Kidney (tissue), 14 donors: Measurements from ENCODE around the gene RIOK1. TPM values are rescaled to one million over a fixed set of nuclear protein-coding genes. Genes with fewer than 3 reads are reported as not detected.

Experiments used
- DNase-seq, 5 donors: peaks; one replicate each; pipeline ENCODE4 v3.0.0-alpha.2; 2013 to 2020
- FAIRE-seq: peaks from 2 replicates; lab custom pipeline; 2012; peaks lifted over from hg19 to GRCh38; lab: Jason Lieb, UNC
- H3K27ac ChIP-seq, 2 donors: one replicate each; pipeline ENCODE4 v1.7.0; 2013; ENCODE audit warnings: low read depth in 2 of 2, low read length in 2 of 2, inconsistent platforms in 1 of 2
- H3K27me3 ChIP-seq: one replicate; pipeline ENCODE4 v1.7.1; 2013; ENCODE audit warnings: low read length, inconsistent platforms; ENCODE audit not compliant: control insufficient read depth, insufficient read depth
- H3K36me3 ChIP-seq, 3 donors: one replicate each; pipeline versions ENCODE4 v1.7.0 to v1.7.1; 2013; ENCODE audit warnings: low read length in 3 of 3, control low read depth in 1 of 3, inconsistent platforms in 1 of 3; ENCODE audit not compliant: insufficient read depth in 3 of 3, control insufficient read depth in 2 of 3
- H3K4me1 ChIP-seq, 3 donors: one replicate each; pipeline versions ENCODE4 v1.7.0 to v1.7.1; 2013; ENCODE audit warnings: low read length in 3 of 3, inconsistent platforms in 1 of 3, low read depth in 1 of 3; ENCODE audit not compliant: control insufficient read depth in 2 of 3, insufficient read depth in 2 of 3
- H3K4me3 ChIP-seq, 3 donors: one replicate each; pipeline versions ENCODE4 v1.7.0 to v1.8.1; 2013; ENCODE audit warnings: low read length in 3 of 3, control low read depth in 1 of 3, inconsistent platforms in 1 of 3
- H3K9ac ChIP-seq, 3 donors: one replicate each; pipeline versions ENCODE4 v1.7.0 to v1.7.1; 2013; ENCODE audit warnings: low read length in 3 of 3, control low read depth in 1 of 3, inconsistent platforms in 1 of 3
- H3K9me3 ChIP-seq, 3 donors: one replicate each; pipeline versions ENCODE4 v1.7.0 to v1.7.1; 2013; ENCODE audit warnings: low read length in 3 of 3, control low read depth in 1 of 3, inconsistent platforms in 1 of 3; ENCODE audit not compliant: control insufficient read depth in 2 of 3, insufficient read depth in 1 of 3
- intact Hi-C: fragments of 100-400 bp; cut with DNase I; formaldehyde crosslinking; loops from one replicate; pipeline ENCODE4 v1.11.1; 2022
- polyA plus RNA-seq: library from polyadenylated mRNA; stranded (reverse); fragments of 350-450 nt; fragmentation: Illumina TruSeq; extraction: RNeasy Lipid Tissue Mini Kit (QIAGEN cat#74804); gene quantifications from one replicate; pipeline ENCODE4 v1.2.3, GENCODE V29; 2014; ENCODE audit warnings: low read depth, low replicate concordance; ENCODE audit not compliant: insufficient read depth
- total RNA-seq: library from RNA; stranded (reverse); fragmentation: NEBNext Ultra II Directional; extraction: Animal tissue kit (Norgen Biotek cat#: 25700); gene quantifications from one replicate; pipeline ENCODE4 v1.2.1, GENCODE V29; 2021
- TF ChIP-seq, protein P1 (sequence below): IDR thresholded peaks from 3 replicates; pipeline ENCODE4 v1.5.1; 2012; ENCODE audit warnings: mild to moderate bottlenecking, moderate library complexity, borderline replicate concordance; ENCODE audit not compliant: insufficient read depth; ENCODE audit errors: extremely low read depth
- donor health status: control.
- donor health status: control.
- donor health status: control.
- donor health status: control.
- donor health status: control.
- donor health status: DM: yes; HTN: yes; CAD: no.
- donor health status: Normal renal cell carcinoma (clear cell type).

RIOK1 gene
- total and polyA plus RNA-seq, 2 donors from 2014 or later, result 8.5 to 19.8 TPM

DNA sequence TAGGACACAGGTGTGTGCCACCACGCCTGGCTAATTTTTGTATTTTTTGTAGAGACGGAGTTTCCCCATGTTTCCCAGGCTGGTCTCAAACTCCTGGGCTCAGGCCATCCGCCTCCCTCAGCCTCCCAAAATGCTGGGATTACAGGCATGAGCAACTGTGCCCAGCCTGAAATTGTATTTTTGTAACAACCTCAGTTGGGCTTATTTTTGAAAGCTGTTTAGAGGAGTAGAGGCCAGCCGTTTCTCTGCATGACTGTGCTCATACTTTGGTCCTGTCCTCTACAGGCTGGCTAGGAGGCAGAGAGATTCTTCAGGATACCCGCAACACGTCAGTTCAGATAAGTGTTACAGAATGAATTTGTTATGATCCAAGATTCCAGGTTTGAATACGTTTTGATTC, 22.2 kb upstream of the RIOK1 start:
- H3K9ac ChIP-seq, result no peak overlapping the region
- FAIRE-seq, result no peak
- no peak overlapping the region for H3K4me3 ChIP-seq
- no peaks in the 10 kb centered on the region for H3K36me3 ChIP-seq
- no peak for DNase-seq
- H3K9me3 ChIP-seq, result no peaks in the 10 kb centered on the region
- no peaks in the 10 kb centered on the region for H3K27me3 ChIP-seq
- intact Hi-C loops, result no loop called here
- TF ChIP-seq, protein P1, sequence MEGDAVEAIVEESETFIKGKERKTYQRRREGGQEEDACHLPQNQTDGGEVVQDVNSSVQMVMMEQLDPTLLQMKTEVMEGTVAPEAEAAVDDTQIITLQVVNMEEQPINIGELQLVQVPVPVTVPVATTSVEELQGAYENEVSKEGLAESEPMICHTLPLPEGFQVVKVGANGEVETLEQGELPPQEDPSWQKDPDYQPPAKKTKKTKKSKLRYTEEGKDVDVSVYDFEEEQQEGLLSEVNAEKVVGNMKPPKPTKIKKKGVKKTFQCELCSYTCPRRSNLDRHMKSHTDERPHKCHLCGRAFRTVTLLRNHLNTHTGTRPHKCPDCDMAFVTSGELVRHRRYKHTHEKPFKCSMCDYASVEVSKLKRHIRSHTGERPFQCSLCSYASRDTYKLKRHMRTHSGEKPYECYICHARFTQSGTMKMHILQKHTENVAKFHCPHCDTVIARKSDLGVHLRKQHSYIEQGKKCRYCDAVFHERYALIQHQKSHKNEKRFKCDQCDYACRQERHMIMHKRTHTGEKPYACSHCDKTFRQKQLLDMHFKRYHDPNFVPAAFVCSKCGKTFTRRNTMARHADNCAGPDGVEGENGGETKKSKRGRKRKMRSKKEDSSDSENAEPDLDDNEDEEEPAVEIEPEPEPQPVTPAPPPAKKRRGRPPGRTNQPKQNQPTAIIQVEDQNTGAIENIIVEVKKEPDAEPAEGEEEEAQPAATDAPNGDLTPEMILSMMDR, result no peak
- no peak overlapping the region for H3K27ac ChIP-seq
- no peaks in the 10 kb centered on the region for H3K4me1 ChIP-seq

DNA sequence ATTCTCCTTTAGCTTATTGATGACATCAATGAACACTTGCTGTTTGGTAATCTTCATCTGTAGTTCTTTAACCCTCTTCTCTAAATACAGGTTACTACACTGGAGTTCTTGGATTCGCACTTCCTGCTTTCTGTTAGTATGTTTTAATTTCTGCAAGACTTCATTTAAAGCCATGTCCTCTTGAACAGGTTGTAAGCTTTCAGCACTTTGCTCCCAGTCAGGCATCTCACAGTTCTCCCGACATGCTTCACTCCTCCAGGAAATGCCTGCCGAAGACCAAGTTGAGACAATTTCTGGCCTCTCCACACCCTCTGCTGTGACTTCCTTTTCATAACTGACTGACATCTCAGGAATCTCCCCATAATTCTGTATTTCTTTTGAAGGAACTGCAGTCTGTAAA, 15.9 kb upstream of the RIOK1 start:
- no peak overlapping the region for H3K9ac ChIP-seq
- no peaks in the 10 kb centered on the region for H3K4me1 ChIP-seq
- no peaks in the 10 kb centered on the region for H3K9me3 ChIP-seq
- no peak overlapping the region for H3K27ac ChIP-seq
- intact Hi-C loops, result no loop called here
- no peak overlapping the region for H3K4me3 ChIP-seq
- TF ChIP-seq, protein P1, result no peak
- H3K36me3 ChIP-seq, result no peaks in the 10 kb centered on the region
- FAIRE-seq (no peak), DNase-seq (no peak)
- no peaks in the 10 kb centered on the region for H3K27me3 ChIP-seq

DNA sequence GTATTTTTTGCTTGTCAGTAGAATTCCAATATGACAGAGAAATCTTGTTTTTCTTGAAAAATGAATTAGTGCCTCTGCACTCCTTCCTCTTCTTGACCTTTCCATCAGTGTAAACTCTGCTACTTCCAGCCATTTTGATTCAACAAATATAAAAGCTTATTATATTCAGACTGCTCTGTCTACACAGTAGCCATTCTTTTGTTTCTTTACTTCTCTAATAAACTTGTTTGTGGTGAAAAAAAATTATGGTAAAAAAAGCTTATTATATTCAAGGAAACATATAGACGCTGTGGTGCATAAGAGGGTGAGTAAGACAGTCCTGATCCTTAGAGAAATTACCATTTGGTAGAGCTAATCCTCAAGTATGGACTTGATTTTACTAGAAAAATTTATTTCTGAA, 11.6 kb upstream of the RIOK1 start:
- intact Hi-C loops, result no loop called here
- TF ChIP-seq, protein P1, result no peak
- no peak for FAIRE-seq

DNA sequence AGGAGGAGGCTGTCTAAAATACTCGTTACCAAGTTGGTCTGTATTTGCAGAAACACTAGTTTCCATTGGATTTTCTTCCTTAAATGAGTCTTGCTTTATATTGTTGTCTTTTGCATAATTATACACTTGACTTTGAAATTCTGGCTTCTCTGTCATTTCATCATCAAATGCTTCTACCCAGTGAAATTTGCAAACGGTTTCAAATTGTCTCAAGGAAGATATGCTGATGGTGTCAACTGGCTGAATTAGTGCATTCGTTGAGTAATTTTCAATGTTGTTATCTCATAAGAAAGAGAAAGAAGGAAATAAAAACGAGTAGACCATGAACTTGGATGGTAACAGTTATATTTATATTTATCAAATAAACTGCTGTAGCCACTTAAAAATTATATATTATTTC, 10.9 kb upstream of the RIOK1 start:
- intact Hi-C loops, result no loop called here
- DNase-seq, result no peak
- Histone ChIP-seq H3K27me3 (no peaks in the 10 kb centered on the region), H3K4me3 (no peak overlapping the region), H3K36me3 (no peaks in the 10 kb centered on the region), H3K27ac (no peak overlapping the region), H3K9ac (no peak overlapping the region), H3K9me3 (no peaks in the 10 kb centered on the region), H3K4me1 (no peaks in the 10 kb centered on the region)
- TF ChIP-seq, protein P1, result no peak
- no peak for FAIRE-seq

More for the DNA sequence above, 11.6 kb upstream of the RIOK1 start:
- no peak overlapping the region for H3K27ac ChIP-seq
- H3K9ac ChIP-seq, result no peak overlapping the region
- no peak for DNase-seq
- no peak overlapping the region for H3K4me3 ChIP-seq
- H3K27me3 ChIP-seq, result no peaks in the 10 kb centered on the region
- H3K4me1 ChIP-seq, result no peaks in the 10 kb centered on the region
- no peaks in the 10 kb centered on the region for H3K36me3 ChIP-seq
- H3K9me3 ChIP-seq, result no peaks in the 10 kb centered on the region
